ENCODE measurements around the gene E2F4. TPM values are rescaled to one million over a fixed set of nuclear protein-coding genes. Genes with fewer than 3 reads are reported as not detected.

E2F4 gene
- total and polyA plus RNA-seq, 9 of the 15 experiments (the other 6 are each of a cell fraction or from before 2014, with no cell fraction given): 9.7 to 139 (median 106) TPM

- H3K27me3 ChIP-seq (ENCODE audit: control insufficient read depth in 2 of 2, insufficient read depth in 2 of 2, low read length in 2 of 2): no peaks in the 10 kb centered on the region
- BruUV-seq (replicated peaks): no TSS peak
- CTCF ChIA-PET (ENCODE audit: low intra/inter-chr PET ratio): interaction anchor here (0.7 kb wide), 1 partner anchor 29 kb away, joined by 3 read pairs; no protein-coding TSS in a partner anchor
Observed at GRCh38 chr16:67190041-67190440, 1.9 kb upstream of the E2F4 start, which contains the start of gene EXOC3L1. TSS of gene EXOC3L1 (minus strand) at chr16:67190136. CDS start at chr16:67189676, 460 bp downstream.

More at GRCh38 chr16:67190041-67190440, 1.9 kb upstream of the E2F4 start, which contains the start of gene EXOC3L1:
- ATAC-seq (no peak), DNase-seq (ENCODE audit: extremely low read depth in 1 of 4, low spot score in 3 of 4) (no peak), FAIRE-seq (no peak)
- no peak within 1 kb of the TSS for H3K4me3 ChIP-seq
- no peaks in the 10 kb centered on the region for H3K9me1 ChIP-seq (ENCODE audit: control insufficient read depth, insufficient read depth, low read length)
- peak within 1 kb of the TSS; percentile 13 to 63; a peak in 2 of 4 replicates for H3K9ac ChIP-seq (ENCODE audit: insufficient read depth in 1 of 2, low read depth in 2 of 2, low read length in 2 of 2)
- intact Hi-C loops (cut with micrococcal nuclease): loop anchor here (5.0 kb wide), 1 partner anchor 37 kb away; the partner anchor contains the start of gene TMEM208
- in situ Hi-C loops (cut with MboI): no loop called here
- peaks cover 7% of the 10 kb centered on the region; the same call in 1 of the 2 replicates for H4K20me1 ChIP-seq (replicated peaks; ENCODE audit: control insufficient read depth, insufficient read depth, low read length)
- H3K36me3 ChIP-seq (ENCODE audit: control insufficient read depth, insufficient read depth, low read length): peaks cover 23% of the 10 kb centered on the region
- H3K27ac ChIP-seq (ENCODE audit: extremely low read depth, low read depth, low read length): peak within 1 kb of the TSS; percentile 11; the same call in 1 of the 3 replicates
- TF ChIP-seq ZNF395 (CRISPR knock-in tag; IDR thresholded peaks at IDR 0.05): 0 out of 2 replicates have a peak, but pooled peaks have one; percentile 33
- no peak for TF ChIP-seq ETS2 (tag; IDR thresholded peaks at IDR 0.05; ENCODE audit: borderline replicate concordance, poor library complexity, severe bottlenecking)
- TF ChIP-seq LCOR (CRISPR knock-in tag; IDR thresholded peaks at IDR 0.05): no peak
- peaks cover 38% of the 10 kb centered on the region for H3K79me2 ChIP-seq (ENCODE audit: control insufficient read depth, insufficient read depth, low read length)
- peak within 1 kb of the TSS; percentile 25 for H2AFZ ChIP-seq (ENCODE audit: low read depth, low read length)
- H3K9me3 ChIP-seq (replicated peaks; ENCODE audit: control insufficient read depth, insufficient read depth, low read depth, low read length): no peaks in the 10 kb centered on the region
- 36% methylated on average over 4 of the region's 6 CpGs for WGBS (ENCODE audit: insufficient coverage, low coverage, missing lambda C conversion rate)
- H3K4me2 ChIP-seq (ENCODE audit: insufficient read depth, low read length): peak within 1 kb of the TSS; percentile 97
- peaks cover 42 to 72% of the 10 kb centered on the region in 2 experiments for H3K4me1 ChIP-seq (replicated peaks in 1 of 2; ENCODE audit: control insufficient read depth in 2 of 2, insufficient read depth in 2 of 2, low read length in 2 of 2)
- POLR2A ChIA-PET: interaction anchor here (0.6 to 1.1 kb wide), 6 partner anchors 13 to 88 kb away, joined by 3 to 4 read pairs (median 4); partner anchors contain the start of genes FBXL8 and TRADD
